ENCODE data around the gene HDHD5.

HDHD5 gene

DNA sequence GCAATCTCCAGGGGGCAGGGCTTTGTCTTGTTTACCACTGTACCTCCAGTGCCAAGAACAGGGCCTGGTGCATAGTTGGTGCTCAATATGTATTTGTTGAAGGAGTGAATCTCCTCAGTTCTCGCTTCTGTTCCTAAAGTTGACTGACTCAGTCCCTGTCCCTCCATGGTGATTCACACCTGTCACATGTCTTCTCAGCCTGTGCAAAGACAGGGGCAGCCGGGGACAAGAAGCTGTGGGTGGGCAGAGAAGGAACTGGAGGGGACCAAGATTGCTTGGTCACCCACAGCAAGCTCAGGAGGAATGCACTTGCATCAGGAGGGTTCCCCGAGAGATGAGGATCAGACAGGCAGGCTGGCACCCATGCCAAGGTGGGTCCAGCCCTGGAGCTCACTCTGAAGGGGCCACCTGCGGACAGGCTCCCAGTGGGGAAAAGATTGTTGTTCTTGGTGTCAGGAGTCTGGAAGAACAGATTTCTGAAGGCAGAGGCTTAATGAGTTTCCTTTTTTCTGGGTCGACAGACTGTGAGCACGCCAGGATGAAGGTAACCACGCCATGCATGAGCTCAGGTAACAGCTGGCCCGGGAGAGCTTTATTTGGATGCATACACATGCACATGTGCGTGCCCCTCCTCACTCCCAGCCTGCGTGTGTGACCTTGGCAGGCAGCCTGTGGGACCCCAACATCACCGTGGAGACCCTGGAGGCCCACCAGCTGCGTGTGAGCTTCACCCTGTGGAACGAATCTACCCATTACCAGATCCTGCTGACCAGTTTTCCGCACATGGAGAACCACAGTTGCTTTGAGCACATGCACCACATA lies 57.4 kb downstream of the HDHD5 start:
- TF ChIP-seq, protein P1, sequence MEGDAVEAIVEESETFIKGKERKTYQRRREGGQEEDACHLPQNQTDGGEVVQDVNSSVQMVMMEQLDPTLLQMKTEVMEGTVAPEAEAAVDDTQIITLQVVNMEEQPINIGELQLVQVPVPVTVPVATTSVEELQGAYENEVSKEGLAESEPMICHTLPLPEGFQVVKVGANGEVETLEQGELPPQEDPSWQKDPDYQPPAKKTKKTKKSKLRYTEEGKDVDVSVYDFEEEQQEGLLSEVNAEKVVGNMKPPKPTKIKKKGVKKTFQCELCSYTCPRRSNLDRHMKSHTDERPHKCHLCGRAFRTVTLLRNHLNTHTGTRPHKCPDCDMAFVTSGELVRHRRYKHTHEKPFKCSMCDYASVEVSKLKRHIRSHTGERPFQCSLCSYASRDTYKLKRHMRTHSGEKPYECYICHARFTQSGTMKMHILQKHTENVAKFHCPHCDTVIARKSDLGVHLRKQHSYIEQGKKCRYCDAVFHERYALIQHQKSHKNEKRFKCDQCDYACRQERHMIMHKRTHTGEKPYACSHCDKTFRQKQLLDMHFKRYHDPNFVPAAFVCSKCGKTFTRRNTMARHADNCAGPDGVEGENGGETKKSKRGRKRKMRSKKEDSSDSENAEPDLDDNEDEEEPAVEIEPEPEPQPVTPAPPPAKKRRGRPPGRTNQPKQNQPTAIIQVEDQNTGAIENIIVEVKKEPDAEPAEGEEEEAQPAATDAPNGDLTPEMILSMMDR (IDR thresholded peaks at IDR 0.05), result no peak
- Histone ChIP-seq H3K27ac (no peak overlapping the region), H3K4me3 (no peak overlapping the region)
- no peak for DNase-seq (ENCODE audit: low spot score)

DNA sequence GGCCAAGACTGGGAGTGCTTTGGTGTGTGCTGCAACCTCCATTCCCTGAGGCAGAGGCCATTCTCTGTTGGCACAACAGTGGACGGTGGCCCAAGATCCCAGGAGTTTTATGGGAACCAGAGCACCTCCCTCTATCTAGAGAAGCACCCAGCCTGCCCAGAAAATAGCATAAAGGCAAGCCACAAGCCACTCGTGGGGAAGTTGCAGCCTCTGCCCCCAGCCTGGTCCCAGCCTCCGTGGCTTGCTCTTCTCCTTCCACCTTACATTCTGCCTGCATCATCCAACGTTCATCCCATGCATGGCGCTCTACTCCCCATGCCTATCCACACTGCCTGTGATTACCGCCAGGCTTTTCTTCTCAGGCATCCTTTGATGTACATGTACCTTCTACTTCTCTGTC lies 58.5 kb downstream of the HDHD5 start:
- DNase-seq (ENCODE audit: low spot score), result no peak
- H3K4me3 ChIP-seq, result no peak overlapping the region
- H3K27ac ChIP-seq, result no peak overlapping the region
- TF ChIP-seq, protein P1 (IDR thresholded peaks at IDR 0.05), result no peak

DNA sequence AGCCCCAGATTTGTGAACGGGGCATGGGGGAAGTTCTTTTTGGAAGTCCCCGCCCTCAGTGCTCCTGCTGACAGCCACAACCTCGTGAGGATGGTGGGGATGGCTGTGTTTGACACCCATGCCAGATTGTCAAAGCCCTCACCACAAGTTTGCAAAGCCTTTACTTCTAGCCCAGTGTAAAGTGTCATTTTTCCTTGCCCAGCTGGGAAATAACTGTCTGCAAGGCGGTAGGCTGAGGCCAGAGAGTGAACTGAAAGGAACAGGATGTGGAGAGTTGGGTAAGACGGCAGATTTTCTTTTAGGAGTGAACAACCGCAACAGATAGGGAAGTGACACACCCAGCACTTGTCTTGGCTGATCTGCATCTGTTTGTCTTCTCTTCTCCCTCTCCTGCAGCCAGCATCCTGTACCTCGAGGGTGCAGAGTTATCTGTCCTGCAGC lies 60.7 kb downstream of the HDHD5 start:
- no peak for DNase-seq (ENCODE audit: low spot score)
- H3K27ac ChIP-seq, result peak overlapping the region in 1 of 2 donors; percentile 55

DNA sequence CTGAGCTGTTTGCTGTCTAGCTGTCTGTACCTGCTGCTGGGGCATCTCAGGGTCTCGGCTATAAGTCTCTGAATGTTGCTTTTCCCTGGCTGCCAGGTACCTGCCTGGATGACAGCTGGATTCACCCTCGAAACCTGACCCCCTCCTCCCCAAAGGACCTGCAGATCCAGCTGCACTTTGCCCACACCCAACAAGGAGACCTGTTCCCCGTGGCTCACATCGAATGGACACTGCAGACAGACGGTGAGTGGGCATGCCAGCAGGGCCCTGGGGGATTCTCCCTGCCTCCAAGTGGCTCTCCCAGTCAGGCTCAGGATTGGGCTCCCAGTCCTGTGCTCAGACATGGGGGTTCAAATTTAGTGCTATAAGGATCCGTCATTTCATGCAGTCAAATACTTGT lies 61.4 kb downstream of the HDHD5 start:
- DNase-seq (ENCODE audit: low spot score), result peak; percentile 61
- TF ChIP-seq, protein P1 (IDR thresholded peaks at IDR 0.05), result no peak
- Histone ChIP-seq H3K27ac (peak overlapping the region in 1 of 2 donors; percentile 55), H3K4me3 (no peak overlapping the region)

More for the DNA sequence above, 60.7 kb downstream of the HDHD5 start:
- TF ChIP-seq, protein P1 (IDR thresholded peaks at IDR 0.05), result no peak
- H3K4me3 ChIP-seq, result no peak overlapping the region

DNA sequence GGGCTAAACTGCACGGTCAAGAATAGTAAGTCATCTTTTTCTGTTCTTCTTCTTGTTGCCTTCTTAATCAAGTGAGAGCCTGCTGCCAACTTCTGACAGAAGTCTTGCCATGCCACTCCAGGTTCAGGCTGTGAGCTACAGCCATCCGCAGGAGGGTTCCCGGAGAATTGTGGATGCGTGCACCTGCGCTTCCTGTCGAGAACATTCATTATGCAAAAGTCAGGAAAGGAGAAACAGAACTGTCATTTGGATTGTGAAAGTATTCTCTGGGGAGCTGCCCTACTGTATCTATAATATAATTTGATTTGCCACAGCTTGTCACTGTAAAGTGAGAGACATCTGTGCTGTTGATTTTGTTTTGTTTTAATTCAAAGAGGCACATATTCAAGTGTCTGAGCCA lies 62.0 kb downstream of the HDHD5 start:
- DNase-seq (ENCODE audit: low spot score), result peak; percentile 31
- Histone ChIP-seq H3K4me3 (no peak overlapping the region), H3K27ac (no peak overlapping the region)
- TF ChIP-seq, protein P1 (IDR thresholded peaks at IDR 0.05), result no peak

DNA sequence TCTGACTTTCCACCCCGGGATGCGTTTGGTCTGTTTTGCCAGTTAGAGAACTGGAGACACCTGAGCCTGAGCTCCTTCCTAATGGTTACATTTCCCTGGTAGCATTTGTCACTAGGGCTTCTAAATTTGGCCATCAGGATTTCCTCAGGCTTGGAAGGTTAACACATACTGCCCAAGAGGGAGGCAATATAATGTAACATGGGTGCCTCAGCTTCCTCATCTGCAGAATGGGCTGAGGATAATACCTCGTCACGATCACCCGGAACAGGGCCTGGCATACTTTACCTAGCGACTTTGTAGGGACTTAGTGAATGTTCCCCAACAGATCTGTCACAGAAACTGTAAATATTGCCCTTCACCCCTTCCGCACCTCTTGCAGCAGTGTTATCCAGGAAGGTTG lies 63.0 kb downstream of the HDHD5 start:
- no peak overlapping the region for H3K27ac ChIP-seq
- no peak overlapping the region for H3K4me3 ChIP-seq
- peak; percentile 3 for DNase-seq (ENCODE audit: low spot score)
- TF ChIP-seq, protein P1 (IDR thresholded peaks at IDR 0.05), result no peak

DNA sequence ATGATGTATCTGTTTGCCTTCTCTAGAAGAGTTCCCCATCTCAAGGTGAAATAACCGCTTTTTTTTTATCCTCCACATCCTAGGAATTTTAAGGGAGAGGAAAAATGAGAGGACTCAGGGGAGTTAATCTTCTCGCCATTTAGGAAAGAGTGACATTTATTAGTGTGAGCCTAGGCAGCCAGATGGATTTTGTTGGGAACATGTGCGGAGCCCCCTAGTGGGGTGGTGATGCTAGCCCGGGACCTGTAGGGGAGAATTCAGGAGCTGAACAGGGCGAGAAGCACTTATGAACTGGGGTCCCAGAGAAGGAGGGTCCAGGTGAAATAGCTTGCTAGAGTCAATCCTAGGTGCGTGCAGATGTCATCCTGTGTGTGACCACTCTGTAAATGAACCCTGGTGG lies 63.5 kb downstream of the HDHD5 start:
- no peak for DNase-seq (ENCODE audit: low spot score)
- TF ChIP-seq, protein P1 (IDR thresholded peaks at IDR 0.05), result no peak
- no peak overlapping the region for H3K27ac ChIP-seq
- H3K4me3 ChIP-seq, result no peak overlapping the region

All from coronary artery (tissue), 2 donors.